Activated CD8-positive, alpha-beta memory T cell treated with anti-CD3 and anti-CD28 coated beads, Interleukin-2, amount 50 U/mL, for 4 hours (primary cell): ENCODE data around the gene COG3.

ENCODE experiments used
- DNase-seq: peaks from one replicate; pipeline ENCODE4 v3.0.0-alpha.2; 2020

COG3 gene

GRCh38 chr13:45548281-45548680, 83.5 kb downstream of the COG3 start:
- no peak for DNase-seq

DNA sequence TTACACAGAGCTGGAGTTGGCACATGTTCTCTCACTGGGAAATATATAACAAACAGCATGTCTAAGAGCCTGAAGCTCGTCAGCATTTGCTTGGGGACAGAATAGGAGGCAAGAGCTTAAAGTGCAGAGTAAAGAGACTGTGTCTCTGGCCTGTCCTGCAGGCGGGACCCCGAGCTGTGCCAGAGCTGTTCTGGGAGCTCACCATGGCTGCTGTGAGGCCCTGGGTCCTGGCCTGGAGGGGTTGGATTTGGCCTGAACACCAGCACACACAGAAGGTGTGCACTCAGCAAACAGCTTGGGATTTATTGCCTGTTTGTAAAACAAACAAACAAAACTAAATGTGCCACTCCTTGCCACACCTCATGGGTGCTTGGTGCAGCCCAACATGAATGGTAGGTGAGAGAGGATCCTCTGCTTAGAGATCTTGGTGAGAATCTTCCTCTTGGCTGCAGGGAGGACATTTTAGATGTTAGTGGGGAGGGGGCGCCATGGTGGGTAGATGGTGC, 89.9 kb downstream of the COG3 start:
- DNase-seq = no peak

DNA sequence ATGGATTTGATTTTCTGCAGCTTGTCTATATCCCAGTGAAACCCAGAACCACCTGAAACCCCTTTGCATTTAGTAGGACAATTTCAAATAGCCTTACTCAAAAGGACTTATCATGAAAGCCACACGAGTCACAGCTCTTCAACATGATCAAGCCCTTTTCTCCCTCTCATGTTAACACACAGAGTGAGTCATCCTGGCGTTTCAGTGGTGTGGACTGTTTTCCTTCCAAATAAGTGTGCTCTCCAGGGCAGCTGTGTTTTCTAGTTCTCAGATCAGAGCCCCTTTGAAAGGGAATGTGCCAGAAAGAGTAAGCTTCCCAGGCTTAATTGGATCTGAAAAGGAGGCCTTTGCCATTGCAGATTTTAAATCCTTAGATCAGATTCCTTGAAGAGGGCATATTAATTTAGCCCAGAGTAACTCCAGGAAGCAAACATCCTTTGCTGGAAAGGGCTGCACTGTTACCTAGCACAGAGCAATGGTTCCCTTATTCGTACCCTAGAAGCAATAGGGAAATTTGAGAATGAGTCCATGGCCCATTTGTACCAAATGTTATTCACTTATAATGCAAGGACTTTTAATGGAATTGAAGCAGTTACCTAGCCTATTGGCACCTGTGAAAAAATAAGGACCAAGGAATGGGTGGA, 99.5 kb downstream of the COG3 start:
- no peak for DNase-seq

DNA sequence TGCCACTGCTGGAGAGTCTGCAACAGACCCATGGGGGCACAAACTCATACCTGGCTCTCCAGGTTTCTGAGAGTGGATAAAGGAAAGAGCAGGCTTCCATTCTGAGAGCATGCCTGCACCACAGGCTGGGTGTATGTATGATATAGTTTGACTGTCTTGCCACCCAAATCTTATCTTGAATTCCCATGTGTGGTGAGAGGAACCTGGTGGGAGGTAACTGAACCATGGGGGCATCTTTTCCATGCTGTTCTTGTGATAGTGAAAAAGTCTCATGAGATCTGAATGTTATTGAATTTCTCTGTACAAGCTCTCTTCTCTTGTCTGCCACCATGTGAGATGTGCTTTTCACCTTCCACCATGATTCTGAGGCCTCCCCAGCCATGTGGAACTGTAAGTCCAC, 100.6 kb downstream of the COG3 start:
- DNase-seq = no peak

DNA sequence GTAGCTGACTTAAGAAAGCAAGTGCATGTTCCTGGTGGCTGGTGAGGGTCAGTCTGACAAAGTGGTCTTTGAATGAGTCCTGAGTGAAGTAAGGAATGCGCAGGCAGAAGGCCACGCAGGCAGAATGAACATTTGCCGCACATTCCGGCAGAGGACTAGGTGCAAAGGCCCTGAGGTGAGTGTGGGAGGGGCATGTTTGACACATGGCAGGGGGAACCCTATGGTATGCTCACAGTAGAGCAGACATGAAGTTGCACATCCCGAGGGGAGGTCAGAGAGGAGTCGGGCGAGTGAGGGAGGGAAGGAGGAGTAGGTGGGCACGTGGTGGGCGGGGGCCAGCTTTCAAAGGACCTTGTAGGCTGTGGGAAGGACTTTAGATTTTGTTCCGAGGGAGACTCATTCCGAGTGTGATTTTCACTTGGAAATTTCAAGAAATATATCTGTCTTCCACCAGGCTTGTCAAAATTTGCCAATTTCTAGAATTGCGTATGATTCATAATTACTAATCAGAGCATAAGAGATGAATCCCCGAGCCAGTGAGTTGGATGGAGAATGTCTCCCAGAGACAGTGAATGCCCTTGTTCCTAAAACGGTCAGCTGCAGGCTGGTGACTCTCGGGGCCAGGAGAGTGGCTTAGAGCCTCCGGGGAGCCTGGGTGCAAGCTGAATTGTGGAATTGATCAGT, 110.5 kb downstream of the COG3 start:
- no peak for DNase-seq

DNA sequence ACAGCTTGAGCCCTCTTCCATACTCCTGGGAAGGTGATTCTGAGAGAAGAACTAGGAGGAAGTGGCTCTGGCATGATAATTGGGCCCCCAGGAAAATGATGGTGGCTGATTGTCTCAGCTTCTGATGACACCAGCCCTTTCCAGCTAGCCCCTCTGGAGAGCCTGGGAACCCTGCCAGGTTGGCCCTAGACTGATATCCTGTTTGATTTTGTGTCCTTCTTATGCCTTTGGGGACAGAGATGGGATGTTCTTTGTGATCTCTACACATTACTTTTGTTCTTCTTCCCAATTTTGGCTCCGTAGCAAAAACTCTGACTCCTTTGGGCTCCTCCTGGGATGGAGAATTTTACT, 111.1 kb downstream of the COG3 start:
- DNase-seq = no peak

- DNase-seq = no peak
Measured at GRCh38 chr13:45576466-45576865, 111.7 kb downstream of the COG3 start.

DNA sequence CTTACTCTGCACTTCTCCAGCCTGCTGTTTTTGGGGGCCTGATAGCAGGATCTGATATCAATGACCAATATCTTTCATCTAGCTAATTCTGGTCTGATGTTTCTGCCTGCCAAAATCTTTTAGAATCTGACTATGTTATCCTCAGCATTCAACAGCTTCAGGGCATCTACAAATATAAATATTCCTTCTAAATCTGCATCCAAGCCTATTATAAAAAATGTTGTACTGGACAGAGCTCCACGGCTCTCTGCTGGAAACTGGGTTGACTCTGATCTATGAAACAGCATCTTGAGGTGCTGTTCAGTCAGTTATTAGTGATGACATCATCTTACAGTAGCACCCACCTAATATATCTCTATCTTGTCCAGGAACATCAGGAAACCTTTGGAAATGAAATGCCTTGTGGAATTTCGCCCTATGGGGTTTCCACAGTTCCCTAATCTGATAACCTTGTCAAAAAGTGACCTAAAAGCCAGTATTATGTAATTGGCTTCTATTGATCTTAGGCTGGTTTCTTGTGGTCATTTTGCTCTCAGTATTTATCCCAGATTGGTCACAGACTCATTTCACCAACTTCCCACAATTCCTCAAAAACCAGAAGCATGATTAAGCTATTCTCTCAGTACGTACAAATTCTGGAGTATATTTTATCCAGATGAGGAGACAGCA, 117.8 kb downstream of the COG3 start:
- DNase-seq = no peak

- DNase-seq = no peak
Measured at GRCh38 chr13:45584816-45585215, 120.1 kb downstream of the COG3 start.
